ENCODE results near the gene KLHL1. TPM values are rescaled to one million over a fixed set of nuclear protein-coding genes. Genes with fewer than 3 reads are reported as not detected.

The KLHL1 gene
- total and polyA plus RNA-seq, 5 donors: not detected

DNA sequence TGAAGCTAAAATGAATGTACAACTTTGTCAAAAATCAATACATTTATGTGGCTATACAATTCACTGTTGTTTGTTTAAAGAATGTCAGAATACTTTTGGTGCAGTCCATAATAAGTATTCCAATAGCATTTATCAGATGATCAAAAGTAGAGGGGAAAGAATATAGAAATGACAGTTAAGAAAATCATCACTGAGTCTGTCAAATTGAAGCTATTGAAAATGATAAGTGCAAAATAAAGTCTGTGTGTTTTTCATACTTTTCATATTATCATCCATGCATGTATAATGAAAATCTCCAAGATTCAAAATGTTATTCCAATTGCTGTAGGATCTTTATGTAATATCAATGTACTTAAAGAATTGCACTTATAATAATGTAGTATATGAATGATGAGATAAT lies 93.9 kb downstream of the KLHL1 start:
- intact Hi-C loops (cut with DNase I): no loop called here
- H3K4me3 ChIP-seq (ENCODE audit: low read length): no peak overlapping the region
- no peak overlapping the region for H3K27ac ChIP-seq (ENCODE audit: low read length)
- ATAC-seq (no peak), DNase-seq (no peak)
- H3K27me3 ChIP-seq (ENCODE audit: control insufficient read depth, insufficient read depth): no peaks in the 10 kb centered on the region
- H3K9me3 ChIP-seq (ENCODE audit: control insufficient read depth, low read length): no peaks in the 10 kb centered on the region
- no peaks in the 10 kb centered on the region for H3K4me1 ChIP-seq (ENCODE audit: control insufficient read depth, insufficient read depth, low read length)

DNA sequence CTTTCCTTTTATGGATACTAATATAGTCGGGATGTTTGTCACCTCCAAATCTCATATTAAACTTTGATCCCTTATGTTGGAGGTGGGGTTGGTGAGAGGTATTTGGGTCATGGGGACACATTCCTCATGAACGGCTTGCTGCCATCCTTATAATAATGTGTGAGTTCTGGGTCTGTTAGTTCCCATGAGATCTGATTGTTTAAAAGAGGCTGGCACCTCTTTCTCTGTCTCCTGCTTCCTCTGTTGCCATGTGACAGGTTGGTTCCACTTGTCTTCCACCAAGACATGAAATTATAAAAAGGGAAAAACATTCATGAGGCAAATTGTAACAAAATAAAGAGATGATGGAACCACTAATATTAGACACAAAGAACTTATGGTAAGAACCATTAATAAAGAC lies 108.4 kb downstream of the KLHL1 start:
- ATAC-seq (no peak), DNase-seq (no peak)
- Histone ChIP-seq H3K27me3 (ENCODE audit: control insufficient read depth, insufficient read depth) (no peaks in the 10 kb centered on the region), H3K4me3 (ENCODE audit: low read length) (no peak overlapping the region), H3K27ac (ENCODE audit: low read length) (no peak overlapping the region), H3K4me1 (ENCODE audit: control insufficient read depth, insufficient read depth, low read length) (no peaks in the 10 kb centered on the region), H3K9me3 (ENCODE audit: control insufficient read depth, low read length) (no peaks in the 10 kb centered on the region)
- intact Hi-C loops (cut with DNase I): no loop called here
- WGBS: 63% methylated on average over 2 of the region's 2 CpGs

DNA sequence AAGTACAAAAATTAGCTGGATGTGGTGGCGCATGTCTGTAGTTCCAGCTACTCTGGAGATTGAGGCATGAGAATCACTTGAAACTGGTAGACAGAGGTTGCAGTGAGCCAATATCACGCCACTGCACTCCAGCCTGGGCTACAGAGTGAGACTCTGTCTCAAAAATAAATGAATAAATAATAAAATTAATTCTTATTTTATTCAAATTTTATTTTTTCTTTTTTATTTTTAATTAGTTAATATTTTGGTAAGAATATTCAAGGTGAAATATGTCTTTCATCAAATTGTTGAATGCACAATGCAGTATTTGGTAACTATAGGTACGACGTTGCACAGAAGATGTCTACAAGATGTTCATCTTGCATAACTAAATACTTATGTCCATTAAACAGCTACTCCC lies 111.2 kb downstream of the KLHL1 start:
- H3K4me1 ChIP-seq (ENCODE audit: control insufficient read depth, insufficient read depth, low read length): no peaks in the 10 kb centered on the region
- no peaks in the 10 kb centered on the region for H3K9me3 ChIP-seq (ENCODE audit: control insufficient read depth, low read length)
- no peak for DNase-seq
- ATAC-seq: no peak
- WGBS: 88% methylated on average over 4 of the region's 4 CpGs
- no peak overlapping the region for H3K27ac ChIP-seq (ENCODE audit: low read length)
- H3K27me3 ChIP-seq (ENCODE audit: control insufficient read depth, insufficient read depth): no peaks in the 10 kb centered on the region
- intact Hi-C loops (cut with DNase I): no loop called here
- H3K4me3 ChIP-seq (ENCODE audit: low read length): no peak overlapping the region

DNA sequence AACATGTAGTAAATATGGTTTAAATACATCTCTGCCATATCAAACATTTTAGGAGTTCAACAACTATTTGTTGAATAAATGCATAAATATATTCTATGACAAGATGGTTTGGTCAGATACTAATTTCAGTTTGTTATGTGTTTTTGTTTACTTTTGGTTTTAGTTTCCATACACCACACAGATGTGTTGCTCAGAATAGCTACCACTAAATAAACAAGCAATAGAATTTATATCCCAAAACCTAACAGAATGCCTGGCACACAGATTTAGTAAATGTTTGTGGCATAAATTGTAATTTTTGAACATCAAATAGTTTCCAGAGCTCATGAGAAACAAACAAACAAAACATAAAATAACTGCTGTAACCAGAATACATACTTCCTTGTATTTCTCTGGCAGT lies 127.5 kb downstream of the KLHL1 start:
- no peaks in the 10 kb centered on the region for H3K27me3 ChIP-seq (ENCODE audit: control insufficient read depth, insufficient read depth)
- H3K27ac ChIP-seq (ENCODE audit: low read length): no peak overlapping the region
- intact Hi-C loops (cut with DNase I): no loop called here
- DNase-seq: no peak
- H3K4me3 ChIP-seq (ENCODE audit: low read length): no peak overlapping the region
- no peaks in the 10 kb centered on the region for H3K4me1 ChIP-seq (ENCODE audit: control insufficient read depth, insufficient read depth, low read length)
- ATAC-seq: no peak
- no peaks in the 10 kb centered on the region for H3K9me3 ChIP-seq (ENCODE audit: control insufficient read depth, low read length)

DNA sequence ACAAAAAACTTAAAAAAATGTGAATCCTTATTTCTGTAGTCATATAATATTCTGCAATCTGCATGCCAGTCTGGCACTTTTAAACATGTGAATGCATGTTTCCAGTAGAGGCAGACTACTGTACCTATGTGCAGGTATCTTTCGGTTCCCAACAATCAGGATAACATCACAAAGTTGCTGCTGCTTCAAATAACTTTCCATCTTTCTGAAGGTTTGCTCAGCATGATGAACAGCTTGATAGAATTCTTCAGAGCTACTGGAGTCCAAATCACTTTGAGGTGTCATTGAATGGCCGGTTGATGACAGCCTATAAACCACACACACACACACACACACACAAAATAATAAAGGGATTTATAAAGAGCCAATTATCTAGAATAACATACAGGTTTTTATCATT lies 132.8 kb downstream of the KLHL1 start:
- DNase-seq (no peak), ATAC-seq (no peak)
- no peaks in the 10 kb centered on the region for H3K4me1 ChIP-seq (ENCODE audit: control insufficient read depth, insufficient read depth, low read length)
- intact Hi-C loops (cut with DNase I): no loop called here
- H3K9me3 ChIP-seq (ENCODE audit: control insufficient read depth, low read length): no peaks in the 10 kb centered on the region
- 83% methylated on average over 2 of the region's 2 CpGs for WGBS
- H3K4me3 ChIP-seq (ENCODE audit: low read length): no peak overlapping the region
- no peak overlapping the region for H3K27ac ChIP-seq (ENCODE audit: low read length)
- no peaks in the 10 kb centered on the region for H3K27me3 ChIP-seq (ENCODE audit: control insufficient read depth, insufficient read depth)

- no peaks in the 10 kb centered on the region for H3K27me3 ChIP-seq (ENCODE audit: control insufficient read depth, insufficient read depth)
- ATAC-seq (no peak), DNase-seq (no peak)
- H3K4me3 ChIP-seq (ENCODE audit: low read length): no peak overlapping the region
- no peak overlapping the region for H3K27ac ChIP-seq (ENCODE audit: low read length)
- H3K4me1 ChIP-seq (ENCODE audit: control insufficient read depth, insufficient read depth, low read length): no peaks in the 10 kb centered on the region
- intact Hi-C loops (cut with DNase I): no loop called here
- no peaks in the 10 kb centered on the region for H3K9me3 ChIP-seq (ENCODE audit: control insufficient read depth, low read length)
- whole genome bisulfite sequencing: 29% methylated on average over 2 of the region's 2 CpGs
Measured at GRCh38 chr13:69970520-69970919, 137.7 kb downstream of the KLHL1 start.

GRCh38 chr13:69959046-69959445 lies 149.2 kb downstream of the KLHL1 start:
- H3K4me3 ChIP-seq (ENCODE audit: low read length): no peak overlapping the region
- H3K9me3 ChIP-seq (ENCODE audit: control insufficient read depth, low read length): no peaks in the 10 kb centered on the region
- no peaks in the 10 kb centered on the region for H3K27me3 ChIP-seq (ENCODE audit: control insufficient read depth, insufficient read depth)
- 25% methylated on average over 2 of the region's 2 CpGs for WGBS
- no peak for ATAC-seq
- no peaks in the 10 kb centered on the region for H3K4me1 ChIP-seq (ENCODE audit: control insufficient read depth, insufficient read depth, low read length)
- intact Hi-C loops (cut with DNase I): no loop called here
- no peak overlapping the region for H3K27ac ChIP-seq (ENCODE audit: low read length)
- no peak for DNase-seq

- Histone ChIP-seq H3K9me3 (ENCODE audit: control insufficient read depth, low read length) (no peaks in the 10 kb centered on the region), H3K4me1 (ENCODE audit: control insufficient read depth, insufficient read depth, low read length) (no peaks in the 10 kb centered on the region), H3K27ac (ENCODE audit: low read length) (no peak overlapping the region), H3K4me3 (ENCODE audit: low read length) (no peak overlapping the region), H3K27me3 (ENCODE audit: control insufficient read depth, insufficient read depth) (no peaks in the 10 kb centered on the region)
- intact Hi-C loops (cut with DNase I): no loop called here
- WGBS: 75% methylated on average over 5 of the region's 5 CpGs
- ATAC-seq: no peak
- no peak for DNase-seq
Measured at GRCh38 chr13:69956839-69957238, 151.4 kb downstream of the KLHL1 start.

DNA sequence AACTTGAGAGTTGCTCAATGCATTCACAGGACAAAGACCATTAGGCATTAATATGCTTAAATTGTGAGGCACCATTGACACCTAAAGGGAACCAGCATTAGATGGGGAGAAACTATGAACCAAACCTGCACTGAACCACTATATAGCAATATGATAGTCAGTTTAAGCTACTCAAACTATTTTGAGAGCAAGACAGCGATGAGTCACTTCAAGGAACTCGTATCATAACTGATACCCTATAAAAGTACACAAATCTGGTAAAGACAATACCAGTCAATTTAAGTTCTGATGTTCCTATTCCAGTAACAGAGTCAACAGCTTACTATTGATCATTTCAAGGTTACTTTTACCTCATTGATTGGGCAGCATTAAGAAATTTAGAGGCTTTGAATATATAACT lies 151.9 kb downstream of the KLHL1 start:
- H3K9me3 ChIP-seq (ENCODE audit: control insufficient read depth, low read length): no peaks in the 10 kb centered on the region
- WGBS: 83% methylated on average over 2 of the region's 2 CpGs
- DNase-seq (no peak), ATAC-seq (no peak)
- H3K4me1 ChIP-seq (ENCODE audit: control insufficient read depth, insufficient read depth, low read length): no peaks in the 10 kb centered on the region
- intact Hi-C loops (cut with DNase I): no loop called here
- no peak overlapping the region for H3K4me3 ChIP-seq (ENCODE audit: low read length)
- no peaks in the 10 kb centered on the region for H3K27me3 ChIP-seq (ENCODE audit: control insufficient read depth, insufficient read depth)
- H3K27ac ChIP-seq (ENCODE audit: low read length): no peak overlapping the region

- Histone ChIP-seq H3K27ac (ENCODE audit: low read length) (no peak overlapping the region), H3K27me3 (ENCODE audit: control insufficient read depth, insufficient read depth) (no peaks in the 10 kb centered on the region), H3K4me3 (ENCODE audit: low read length) (no peak overlapping the region), H3K9me3 (ENCODE audit: control insufficient read depth, low read length) (no peaks in the 10 kb centered on the region), H3K4me1 (ENCODE audit: control insufficient read depth, insufficient read depth, low read length) (no peaks in the 10 kb centered on the region)
- no peak for ATAC-seq
- DNase-seq: no peak
- intact Hi-C loops (cut with DNase I): no loop called here
Measured at GRCh38 chr13:69955271-69955670, 153.0 kb downstream of the KLHL1 start.

DNA sequence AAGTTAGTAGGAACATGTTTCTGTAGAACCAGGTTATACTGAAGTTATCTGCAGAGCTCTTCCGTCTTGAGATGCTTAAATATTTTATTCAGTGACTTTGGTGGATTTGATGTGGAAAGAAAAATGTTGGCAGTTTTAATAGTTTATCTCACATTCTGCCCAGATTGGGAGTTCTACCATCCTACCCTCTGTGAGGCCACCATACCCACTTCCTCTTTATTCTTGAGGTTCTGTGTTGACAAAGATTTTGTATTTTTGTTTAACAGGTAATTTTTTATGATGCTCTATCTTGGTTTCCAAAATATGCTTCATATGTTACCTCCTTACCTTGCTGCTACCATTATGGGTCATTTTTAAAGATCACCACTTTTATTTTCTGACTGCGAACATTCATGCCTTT lies 156.8 kb downstream of the KLHL1 start:
- DNase-seq (no peak), ATAC-seq (no peak)
- Histone ChIP-seq H3K4me1 (ENCODE audit: control insufficient read depth, insufficient read depth, low read length) (no peaks in the 10 kb centered on the region), H3K27me3 (ENCODE audit: control insufficient read depth, insufficient read depth) (no peaks in the 10 kb centered on the region), H3K4me3 (ENCODE audit: low read length) (no peak overlapping the region), H3K27ac (ENCODE audit: low read length) (no peak overlapping the region), H3K9me3 (ENCODE audit: control insufficient read depth, low read length) (no peaks in the 10 kb centered on the region)
- intact Hi-C loops (cut with DNase I): no loop called here
- WGBS: 80% methylated on average over 2 of the region's 2 CpGs

GRCh38 chr13:69950160-69950559 lies 158.1 kb downstream of the KLHL1 start:
- intact Hi-C loops (cut with DNase I): no loop called here
- ATAC-seq: no peak
- no peaks in the 10 kb centered on the region for H3K4me1 ChIP-seq (ENCODE audit: control insufficient read depth, insufficient read depth, low read length)
- no peak for DNase-seq
- no peaks in the 10 kb centered on the region for H3K9me3 ChIP-seq (ENCODE audit: control insufficient read depth, low read length)
- WGBS: 77% methylated on average over 4 of the region's 4 CpGs
- H3K4me3 ChIP-seq (ENCODE audit: low read length): no peak overlapping the region
- no peaks in the 10 kb centered on the region for H3K27me3 ChIP-seq (ENCODE audit: control insufficient read depth, insufficient read depth)
- H3K27ac ChIP-seq (ENCODE audit: low read length): no peak overlapping the region
